NCI-H510A (cell line): ENCODE measurements around the gene CAMSAP1.

Source experiments
- DNase-seq: peaks from one replicate; lab custom pipeline; 2025; lab: John Stamatoyannopoulos, UW

CAMSAP1 gene

DNA sequence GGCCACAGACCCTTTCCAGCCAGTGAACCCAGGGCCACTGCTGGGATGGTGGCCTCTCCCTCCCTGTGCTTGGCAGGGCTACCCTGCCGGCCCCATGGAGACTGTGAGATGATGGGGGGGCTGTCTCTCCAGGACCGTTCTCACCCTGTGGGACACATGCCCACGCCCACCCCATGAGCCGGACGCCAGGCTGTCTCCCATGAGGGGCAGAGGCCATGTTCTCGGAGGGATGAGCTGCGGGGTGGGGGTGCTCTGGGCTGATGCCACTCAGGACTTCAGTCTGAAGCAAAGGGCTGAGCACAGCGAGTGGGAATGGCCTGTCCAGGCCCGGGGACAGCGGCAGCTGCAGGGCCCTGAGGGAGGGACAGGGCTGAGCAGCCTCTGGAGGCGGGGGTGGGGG is 116.5 kb downstream of the CAMSAP1 start:
- no peak for DNase-seq

DNA sequence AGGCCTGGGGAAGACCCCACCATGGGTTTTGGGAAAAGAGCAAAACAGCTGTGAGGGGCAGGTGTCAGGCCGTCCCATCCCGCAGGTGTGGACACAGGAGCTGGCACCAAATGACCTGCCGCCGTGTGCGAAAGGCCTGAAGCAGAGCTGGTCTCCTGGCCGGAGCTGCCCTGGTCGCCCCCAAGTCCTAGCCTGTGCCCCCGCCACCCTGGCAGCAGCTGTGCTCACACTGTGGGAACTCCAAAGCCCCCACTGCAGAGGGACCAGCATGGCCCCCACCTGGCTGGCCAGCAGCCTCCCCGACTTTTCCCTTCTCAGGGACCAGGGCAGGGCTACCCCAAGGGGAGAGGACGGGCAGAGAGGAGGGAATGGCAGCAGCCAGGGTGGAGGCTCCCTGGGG is 117.0 kb downstream of the CAMSAP1 start:
- no peak for DNase-seq

DNA sequence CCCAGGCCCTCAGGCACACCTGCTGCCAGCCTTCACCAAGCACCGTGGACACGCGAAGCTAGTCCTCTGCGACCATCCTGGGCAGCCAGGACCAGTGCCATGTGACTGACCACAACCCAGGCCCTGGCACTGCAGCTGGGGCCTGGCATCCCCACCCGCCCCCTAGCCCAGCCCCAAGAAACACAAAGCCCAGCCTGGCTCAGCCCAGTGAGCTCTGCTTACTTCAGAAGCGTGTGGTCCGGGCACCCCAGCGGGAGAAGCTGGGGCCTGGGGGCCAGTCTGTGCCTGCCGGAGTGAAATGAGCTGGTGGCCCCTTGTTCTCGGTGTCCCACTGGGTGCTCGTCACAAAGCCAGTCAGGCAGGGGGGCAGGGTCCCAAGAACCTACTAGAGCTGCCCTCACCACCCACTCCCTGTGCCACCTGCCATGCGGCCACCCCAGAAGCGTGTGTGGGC is 117.5 kb downstream of the CAMSAP1 start:
- DNase-seq = no peak

DNA sequence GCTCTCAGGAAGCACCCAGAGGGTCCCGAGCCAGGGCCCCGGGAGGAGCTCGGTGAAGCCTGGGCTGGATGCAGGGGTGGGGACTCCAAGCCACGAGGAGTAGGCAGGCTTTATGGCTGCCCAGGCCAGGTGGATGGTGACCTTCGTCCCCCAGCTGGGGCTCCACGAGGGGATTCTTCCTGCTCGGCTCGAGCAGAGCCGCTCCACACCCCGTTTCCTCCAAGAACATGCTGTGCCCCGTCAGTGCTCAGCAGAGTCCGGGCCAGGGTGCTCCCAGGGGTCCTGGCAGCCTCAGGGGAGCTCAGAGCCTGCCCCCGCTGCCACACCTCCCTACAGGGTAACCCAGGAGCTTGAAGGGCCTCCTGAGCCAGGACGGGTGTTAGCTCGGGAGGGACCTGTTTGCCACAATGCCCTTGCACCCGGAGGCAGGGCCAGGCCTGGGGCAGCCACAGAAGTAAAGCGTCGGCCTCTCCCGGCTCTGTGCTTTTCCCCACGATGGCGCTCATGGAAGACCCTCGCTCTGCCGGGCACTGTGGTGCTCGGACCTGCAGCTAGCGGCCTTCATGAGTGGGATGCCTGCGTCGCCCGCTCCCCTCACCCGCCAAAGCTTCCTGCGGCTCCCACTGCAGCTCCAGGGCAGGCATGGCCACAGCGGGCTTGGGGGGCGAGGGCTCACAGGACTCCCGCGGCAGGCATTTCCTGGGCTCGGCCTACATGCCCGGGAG is 118.6 kb downstream of the CAMSAP1 start:
- no peak for DNase-seq

DNA sequence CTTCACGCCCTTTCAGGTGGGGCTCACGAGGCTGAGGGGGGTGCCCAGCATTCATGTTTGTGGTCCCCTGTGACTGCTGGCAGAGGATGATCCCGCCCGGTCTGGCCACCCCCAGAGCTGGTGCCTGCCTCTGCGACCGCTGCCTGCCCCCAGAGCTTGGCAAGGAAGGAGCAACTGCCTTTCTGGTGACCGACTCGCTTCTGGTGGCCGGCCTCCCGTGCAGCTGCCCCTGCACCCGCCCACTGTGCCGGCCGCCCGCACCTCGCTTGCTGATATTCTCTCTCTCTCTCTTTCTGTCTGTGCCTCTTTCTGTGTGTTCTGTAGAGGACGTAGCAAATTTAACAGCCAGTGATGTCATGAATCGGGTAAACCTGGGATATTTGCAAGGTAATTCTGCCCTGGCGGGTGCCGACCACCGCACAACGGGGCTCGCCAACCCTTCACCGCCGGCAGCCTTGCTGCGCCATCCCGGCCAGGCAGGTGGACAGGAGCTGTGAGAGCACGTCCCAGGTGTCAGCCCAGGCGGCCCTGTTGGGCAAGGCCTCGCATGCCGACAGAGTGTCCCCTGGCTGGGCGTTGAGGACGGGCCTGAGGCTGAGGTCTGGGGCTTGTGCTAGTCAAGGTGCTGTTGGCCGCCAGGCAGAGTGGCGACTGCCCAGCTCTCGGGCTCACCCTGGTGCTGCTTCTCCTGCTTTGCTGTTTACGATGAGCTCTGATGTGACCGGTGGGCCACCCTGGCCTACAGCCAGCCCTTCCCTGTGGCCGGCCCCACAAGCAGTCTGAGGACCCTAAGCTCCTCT is 119.4 kb downstream of the CAMSAP1 start:
- DNase-seq = no peak

DNA sequence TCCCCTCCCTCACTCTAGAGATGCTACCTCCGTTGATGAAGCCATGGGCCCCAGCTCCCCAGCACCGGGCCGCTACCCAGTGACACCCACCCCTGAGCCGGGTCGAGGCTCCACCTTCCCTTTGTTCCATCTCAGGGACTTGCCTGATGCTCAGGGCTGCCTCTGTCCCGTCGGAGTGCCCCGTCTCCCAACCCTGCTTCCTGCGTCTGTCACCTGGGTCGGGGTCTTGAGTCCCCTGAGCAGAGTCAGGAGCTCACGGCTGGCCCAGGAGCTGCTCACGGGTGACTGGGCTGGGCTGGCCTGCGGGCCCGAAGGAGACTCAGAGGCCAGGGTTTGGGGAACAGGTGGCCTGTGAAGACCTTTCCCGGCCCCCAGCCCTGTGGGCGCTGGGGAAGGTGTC is 120.0 kb downstream of the CAMSAP1 start:
- DNase-seq = no peak

DNA sequence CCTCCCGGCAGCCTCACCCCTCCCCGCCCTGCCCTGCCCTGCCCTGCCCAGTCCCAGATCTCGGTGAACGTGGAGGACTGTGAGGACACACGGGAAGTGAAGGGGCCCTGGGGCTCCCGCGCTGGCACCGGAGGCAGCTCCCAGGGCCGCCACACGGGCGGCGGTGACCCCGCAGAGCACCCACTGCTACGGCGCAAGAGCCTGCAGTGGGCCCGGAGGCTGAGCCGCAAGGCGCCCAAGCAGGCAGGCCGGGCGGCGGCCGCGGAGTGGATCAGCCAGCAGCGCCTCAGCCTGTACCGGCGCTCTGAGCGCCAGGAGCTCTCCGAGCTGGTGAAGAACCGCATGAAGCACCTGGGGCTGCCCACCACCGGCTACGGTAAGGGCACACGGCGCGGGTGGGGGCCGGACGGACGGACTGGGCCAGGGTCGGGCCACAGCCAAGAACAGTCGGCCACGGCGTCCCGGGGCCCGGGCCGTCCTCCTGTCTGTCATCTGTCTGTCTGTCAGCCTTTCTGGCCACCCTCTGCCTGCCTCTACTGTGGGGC is 121.1 kb downstream of the CAMSAP1 start:
- no peak for DNase-seq

DNA sequence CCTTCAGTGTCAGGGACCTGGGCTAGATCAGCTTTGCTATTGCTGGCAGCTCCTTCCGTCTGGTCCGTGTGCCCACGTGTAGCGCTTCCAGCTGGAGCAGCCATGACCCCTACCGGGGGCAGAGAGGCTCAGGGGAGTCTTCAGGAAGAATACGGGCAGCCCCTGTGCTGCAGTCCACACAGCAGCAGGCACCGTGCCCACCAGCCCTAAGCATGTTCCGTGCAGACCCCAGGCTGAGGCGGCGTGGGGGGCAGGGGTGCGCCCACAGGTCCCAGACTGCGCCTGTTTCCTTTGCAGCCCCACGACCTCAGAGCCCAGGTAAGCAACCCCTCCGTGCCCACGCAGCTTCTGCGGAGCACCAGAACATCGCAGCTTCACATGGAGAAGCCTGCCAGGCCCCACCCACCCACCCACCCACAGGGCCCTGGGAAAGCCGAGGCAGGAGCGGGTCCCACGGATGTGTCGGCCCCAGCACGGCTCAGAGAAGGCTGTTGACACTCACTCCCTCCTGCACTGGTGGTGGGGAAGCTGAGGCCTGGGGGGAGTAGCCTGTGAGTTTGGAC is 122.3 kb downstream of the CAMSAP1 start:
- DNase-seq = no peak

DNA sequence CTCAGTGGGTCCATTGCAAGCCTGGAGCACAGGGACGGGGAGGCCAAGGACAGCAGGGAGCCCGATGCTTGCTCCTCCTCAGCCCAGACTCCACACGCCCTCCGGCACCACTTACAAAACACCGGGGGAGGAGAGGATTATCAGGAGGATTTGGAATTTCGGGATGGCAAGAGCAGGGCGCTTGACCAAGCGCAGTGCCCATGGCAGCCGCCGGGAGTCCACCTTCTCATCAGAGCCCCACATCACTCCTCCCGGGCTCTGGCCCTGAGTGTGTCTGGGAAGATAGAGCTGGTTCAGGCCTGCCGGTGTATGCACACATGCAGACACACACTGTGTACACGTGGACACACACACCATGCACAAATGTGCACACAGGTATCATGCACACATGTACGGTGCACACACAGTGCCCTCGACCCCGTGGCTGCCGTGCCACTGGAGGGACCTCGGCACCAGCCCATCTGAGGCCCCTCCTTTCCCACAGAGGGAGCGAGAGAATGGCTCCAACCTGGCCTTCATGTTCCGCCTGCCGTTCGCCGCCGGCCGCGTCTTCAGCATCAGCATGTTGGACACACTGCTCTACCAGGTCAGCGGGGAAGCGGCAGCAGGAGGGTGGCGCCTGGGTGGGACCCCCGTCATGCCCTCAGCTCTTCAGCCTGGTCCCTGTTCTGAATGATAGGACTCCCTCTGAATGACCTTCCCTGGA is 123.7 kb downstream of the CAMSAP1 start:
- DNase-seq = no peak

DNA sequence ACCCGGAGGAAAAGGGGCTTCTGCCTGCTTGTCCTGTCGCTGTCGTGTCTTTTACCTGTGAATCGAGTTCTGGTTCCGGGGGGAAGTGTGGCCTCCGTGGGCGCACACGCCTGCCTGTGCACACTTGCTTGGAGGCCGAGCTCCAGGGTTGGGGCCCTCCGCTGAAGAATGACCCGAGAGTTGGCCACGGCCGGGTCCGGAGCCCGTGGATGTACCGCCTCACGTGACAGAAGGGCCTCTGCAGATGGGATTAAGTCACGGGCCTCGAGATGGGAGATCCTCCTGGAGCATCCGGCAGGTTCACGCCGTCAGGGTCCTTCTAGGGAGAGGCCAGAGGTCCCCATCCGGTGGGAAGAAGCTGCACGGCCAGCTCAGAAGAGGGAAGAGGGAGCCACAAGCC is 124.4 kb downstream of the CAMSAP1 start:
- DNase-seq = no peak

DNA sequence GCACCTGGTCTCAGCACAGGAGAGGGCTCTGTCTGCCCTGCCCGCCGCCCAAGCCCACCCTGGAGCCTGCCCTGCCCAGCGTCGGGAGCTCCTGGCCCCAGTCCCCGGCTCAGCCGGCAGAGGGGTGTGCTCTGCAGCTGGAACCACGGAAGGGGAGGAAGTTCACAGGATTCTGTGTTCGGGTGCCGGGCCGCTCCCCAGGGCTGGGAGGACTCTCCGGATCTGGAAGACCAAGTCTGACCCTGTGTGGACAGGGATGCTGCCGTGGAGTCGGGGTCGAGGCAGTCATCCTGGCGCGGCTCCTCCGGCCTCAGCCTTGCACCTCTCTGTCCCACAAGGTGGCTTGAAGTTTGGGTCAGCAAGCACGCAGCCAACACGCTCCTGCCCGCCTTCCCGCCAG is 126.7 kb downstream of the CAMSAP1 start:
- no peak for DNase-seq

DNA sequence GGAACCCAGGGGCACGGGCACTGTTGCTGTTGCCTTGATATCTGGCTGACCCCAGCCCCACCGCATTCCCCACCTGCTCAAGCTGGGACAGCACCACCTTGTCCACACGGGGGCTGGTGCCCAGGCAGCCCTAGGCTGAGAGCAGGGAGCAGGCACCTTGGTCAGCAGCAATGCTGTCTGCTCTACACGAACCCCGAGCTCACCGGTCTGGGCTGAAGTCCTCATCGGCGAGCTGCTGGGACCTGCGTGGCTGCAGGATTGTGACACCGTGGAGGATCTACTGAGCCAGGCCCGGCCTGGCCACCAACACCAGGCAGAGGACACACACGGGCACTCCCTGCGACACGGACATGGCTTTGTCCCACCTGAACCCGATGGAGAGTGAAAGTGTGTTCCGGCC is 127.3 kb downstream of the CAMSAP1 start:
- DNase-seq = no peak

DNA sequence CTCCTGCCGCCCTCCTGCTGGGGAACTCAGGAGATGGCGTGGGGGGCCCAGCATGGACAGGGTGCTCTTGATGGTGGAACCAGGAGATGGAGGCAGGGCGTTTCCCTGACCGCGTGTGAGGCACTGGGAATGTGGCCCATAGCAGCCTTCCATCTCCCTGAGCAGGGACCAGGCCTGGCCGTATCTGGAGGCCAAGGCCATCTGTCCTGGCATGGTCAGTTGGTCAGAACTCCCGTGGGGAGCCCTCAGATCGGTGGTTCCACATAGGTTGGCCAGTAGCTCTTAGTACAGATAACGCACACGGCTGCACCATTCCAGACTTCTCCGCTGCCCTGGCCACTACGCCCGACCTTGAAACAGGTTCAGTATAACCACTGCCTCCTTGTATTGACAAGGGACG is 127.8 kb downstream of the CAMSAP1 start:
- DNase-seq = no peak

DNA sequence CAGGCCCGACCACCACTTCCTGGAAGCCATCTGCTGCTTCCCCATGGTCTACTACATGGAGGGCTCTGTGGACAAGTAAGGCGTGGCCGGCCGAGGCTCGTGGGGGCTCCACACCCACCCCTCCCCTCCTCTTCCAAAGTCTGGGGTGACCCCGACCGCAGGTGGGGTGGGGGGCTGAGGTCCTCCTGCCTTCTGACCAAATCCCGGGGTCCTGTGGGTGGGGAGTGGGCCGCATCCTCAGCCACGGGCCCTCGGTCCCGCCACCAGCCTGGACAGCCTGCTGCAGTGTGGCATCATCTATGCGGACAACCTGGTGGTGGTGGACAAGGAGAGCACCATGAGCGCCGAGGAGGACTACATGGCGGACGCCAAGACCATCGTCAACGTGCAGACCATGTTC is 128.9 kb downstream of the CAMSAP1 start:
- DNase-seq = no peak

DNA sequence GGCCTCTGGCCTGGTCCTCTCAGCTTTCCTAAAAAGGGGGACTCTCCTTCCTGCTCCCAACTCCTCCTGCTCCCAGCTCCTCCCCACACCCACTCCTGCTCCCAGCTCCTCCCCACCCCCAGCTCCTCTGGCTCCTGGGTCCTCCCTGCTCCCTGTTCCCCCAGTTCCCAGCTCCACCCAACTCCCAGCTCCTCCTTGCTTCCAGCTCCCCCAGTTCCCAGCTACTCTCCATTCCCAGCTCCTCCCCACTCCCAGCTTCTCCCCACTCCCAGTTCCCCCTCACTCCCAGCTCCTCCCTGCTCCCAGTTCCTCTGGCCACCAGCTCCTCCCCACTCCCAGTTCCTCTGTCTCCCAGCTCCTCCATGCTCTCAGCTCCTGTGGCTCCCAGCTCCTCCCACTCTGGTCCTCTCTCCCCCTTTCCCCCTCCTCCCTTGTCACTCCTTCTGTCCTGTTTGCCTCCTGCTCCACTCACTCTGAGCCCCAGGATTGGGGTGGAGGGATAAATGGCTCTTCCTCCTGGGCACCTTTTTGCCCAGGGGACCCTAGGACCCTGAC is 129.6 kb downstream of the CAMSAP1 start:
- no peak for DNase-seq

DNA sequence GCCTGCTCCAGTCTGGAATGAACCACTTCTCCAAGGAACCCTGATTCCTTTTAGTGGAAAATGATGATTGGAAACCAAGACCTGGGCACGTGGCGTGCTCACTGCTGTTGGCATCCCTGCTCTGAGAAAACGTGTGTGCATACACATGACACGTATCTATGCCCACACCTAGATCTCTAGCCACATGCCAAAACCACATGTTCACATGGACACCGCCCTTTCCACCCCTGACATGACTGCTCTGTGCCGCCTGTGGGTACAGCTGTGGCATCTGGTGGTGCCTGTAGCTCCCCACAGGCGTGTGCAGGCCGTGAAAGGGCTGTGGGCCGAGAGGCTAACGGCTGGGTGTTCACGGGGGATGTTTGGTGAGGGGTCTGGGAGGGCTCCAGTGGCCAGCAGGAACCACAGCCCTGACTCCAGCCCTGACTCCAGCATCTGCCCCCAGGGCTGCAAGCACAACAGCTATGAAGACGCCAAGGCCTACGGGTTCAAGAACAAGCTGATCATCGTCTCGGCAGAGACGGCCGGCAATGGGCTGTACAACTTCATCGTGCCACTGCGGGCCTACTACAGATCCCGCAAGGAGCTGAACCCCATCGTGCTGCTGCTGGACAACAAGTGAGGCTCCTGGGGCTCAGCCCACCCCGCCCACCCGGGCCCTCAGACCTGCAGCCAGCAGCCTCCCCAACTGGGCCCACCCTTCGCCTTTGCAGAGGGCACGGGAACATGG is 130.3 kb downstream of the CAMSAP1 start:
- no peak for DNase-seq

DNA sequence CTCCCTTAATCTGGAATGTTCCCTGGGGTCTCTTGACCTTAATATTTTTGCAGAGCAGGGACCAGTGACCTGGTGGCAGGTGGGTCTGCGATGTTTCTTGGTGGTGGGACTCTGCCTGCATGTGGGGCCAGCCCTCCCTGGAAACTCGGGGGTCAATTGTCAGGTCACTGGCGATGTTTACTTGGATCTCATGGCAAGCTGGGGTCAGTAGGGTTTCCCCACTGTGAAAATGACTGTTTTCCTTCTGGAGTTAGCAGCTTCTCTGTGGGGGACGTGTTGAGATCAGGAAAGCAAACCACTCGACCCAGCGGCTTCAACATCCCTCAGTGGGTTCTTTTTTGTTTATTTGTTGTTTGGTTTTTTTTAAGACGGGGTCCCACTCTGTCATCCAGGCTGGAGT is 131.4 kb downstream of the CAMSAP1 start:
- DNase-seq = no peak

DNA sequence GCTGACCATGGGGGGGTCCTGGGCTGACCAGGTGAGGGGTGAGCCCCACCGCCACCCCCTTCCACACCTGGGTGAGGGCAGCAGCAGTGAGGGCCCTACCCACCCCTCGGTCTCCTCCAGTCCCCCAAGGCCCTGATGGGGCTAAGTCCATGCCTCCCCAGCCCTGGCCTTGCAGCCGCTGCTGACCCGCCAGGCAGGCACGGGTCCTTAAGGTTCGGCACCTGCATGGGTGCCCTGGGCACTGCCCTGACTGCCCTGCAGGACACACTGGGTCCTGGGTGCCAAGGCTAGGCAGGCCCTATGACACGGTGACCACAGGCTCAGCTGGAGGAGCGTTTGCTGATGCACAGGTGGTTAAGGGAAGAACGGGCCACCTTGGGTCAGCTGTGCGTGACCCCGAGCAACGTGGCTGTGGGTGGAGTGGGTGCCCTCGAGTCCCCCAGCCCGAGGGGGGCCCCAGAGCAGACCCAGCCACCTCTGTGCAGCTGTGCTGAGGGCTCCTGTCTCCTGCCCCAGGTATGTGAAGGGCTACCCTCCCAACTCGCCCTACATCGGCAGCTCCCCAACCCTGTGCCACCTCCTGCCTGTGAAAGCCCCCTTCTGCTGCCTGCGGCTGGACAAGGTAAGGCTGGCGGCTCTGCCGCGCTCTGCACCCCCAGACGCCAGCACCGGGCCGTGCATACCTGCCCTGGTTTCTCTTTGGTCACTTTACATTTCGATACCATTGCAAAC is 132.4 kb downstream of the CAMSAP1 start:
- no peak for DNase-seq

DNA sequence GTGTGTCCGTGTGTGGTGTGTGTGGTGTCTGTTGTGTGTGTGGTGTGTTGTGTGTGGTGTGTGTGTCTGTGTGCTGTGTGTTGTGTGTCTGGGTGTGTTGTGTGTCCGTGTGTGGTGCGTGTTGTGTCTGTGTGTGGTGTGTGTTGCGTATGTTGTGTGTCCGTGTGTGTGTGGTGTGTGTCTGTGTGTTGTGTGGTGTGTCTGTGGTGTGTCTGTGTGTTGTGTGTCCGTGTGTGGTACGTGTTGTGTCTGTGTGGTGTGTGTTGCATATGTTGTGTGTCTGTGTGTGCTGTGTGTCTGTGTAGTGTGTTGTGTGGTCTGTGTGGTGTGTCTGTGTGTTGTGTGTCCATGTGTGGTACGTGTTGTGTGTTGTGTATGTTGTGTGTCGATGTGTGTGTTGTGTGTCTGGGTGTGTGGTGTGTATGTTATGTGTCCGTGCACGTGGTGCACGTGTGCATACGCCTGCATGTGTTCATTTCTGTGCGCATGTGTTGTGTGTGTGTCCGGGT is 133.1 kb downstream of the CAMSAP1 start:
- DNase-seq = no peak

DNA sequence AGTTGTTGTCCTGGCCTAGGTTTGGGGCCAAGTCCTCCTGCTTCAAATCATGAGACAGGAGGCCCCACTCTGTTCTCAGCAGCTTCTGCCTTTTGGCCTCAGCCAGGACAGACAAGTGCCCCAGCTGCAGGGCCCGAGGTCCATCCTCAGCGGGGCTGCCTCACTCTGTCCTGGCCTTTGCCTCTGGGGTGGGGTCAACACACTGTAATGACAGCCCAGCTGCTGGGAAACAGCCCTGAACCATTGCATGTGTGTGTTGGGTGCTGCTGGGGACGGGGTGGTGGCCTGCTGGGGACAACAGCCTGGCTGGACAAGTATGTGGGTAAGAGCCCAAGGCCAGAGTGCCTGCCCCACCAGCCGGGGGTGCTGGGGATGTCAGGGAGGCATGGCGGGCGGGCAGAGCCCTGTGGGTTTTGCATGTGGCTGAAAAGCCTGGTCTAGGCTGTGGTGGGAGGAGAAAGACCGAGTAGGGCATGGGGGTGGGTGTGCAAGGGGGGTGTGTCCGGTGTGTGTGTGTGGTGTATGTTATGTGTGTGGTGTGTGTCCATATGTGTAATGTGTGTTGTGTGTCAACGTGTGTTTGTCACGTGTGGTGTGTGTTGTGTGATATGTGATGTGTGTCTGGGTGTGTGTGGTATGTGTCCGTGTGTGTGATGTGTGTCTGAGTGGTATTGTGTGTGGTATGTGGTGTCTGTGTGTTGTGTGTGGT is 133.7 kb downstream of the CAMSAP1 start:
- DNase-seq = no peak
